KMS-11 (cell line): ENCODE data around the gene CAPN9.

Source experiments
- H2AFZ ChIP-seq: fragments of 200-600 bp; sonication (generic); 2 replicates; pipeline ENCODE4 v1.6.1; 2016; ENCODE audit warnings: antibody characterized with exemption, mixed run types, low read depth
- H3K27ac ChIP-seq: fragments of 200-600 bp; sonication (generic); 2 replicates; pipeline ENCODE4 v1.6.1; 2016; ENCODE audit warnings: mild to moderate bottlenecking, mixed run types
- H3K27me3 ChIP-seq: fragments of 200-600 bp; sonication (generic); 2 replicates; pipeline ENCODE4 v1.6.1; 2017; ENCODE audit warnings: mild to moderate bottlenecking, low read depth, mixed run types, moderate library complexity; ENCODE audit not compliant: insufficient read depth
- H3K36me3 ChIP-seq: fragments of 200-600 bp; sonication (generic); 2 replicates; pipeline ENCODE4 v1.6.1; 2017; ENCODE audit warnings: mild to moderate bottlenecking, mixed run types; ENCODE audit not compliant: insufficient read depth
- H3K4me1 ChIP-seq: fragments of 200-600 bp; sonication (generic); 2 replicates; pipeline ENCODE4 v1.6.1; 2016; ENCODE audit warnings: mild to moderate bottlenecking, low read depth, mixed run types; ENCODE audit not compliant: poor library complexity, severe bottlenecking
- H3K4me2 ChIP-seq: fragments of 200-600 bp; sonication (generic); 2 replicates; pipeline ENCODE4 v1.7.0; 2016; ENCODE audit warnings: mild to moderate bottlenecking, mixed run types
- H3K4me3 ChIP-seq: fragments of 200-600 bp; sonication (generic); IDR thresholded peaks from 2 replicates; pipeline ENCODE4 v1.6.1; 2017; ENCODE audit warnings: low read depth, low read length, mixed read lengths; ENCODE audit not compliant: insufficient read depth
- H3K79me2 ChIP-seq: fragments of 200-600 bp; sonication (generic); 2 replicates; pipeline ENCODE4 v1.6.1; 2016; ENCODE audit warnings: low read depth, mixed run types; ENCODE audit not compliant: insufficient read depth
- H3K9ac ChIP-seq: fragments of 200-600 bp; sonication (generic); 2 replicates; pipeline ENCODE4 v1.6.1; 2016; ENCODE audit warnings: mild to moderate bottlenecking, mixed run types
- H4K20me1 ChIP-seq: fragments of 200-600 bp; sonication (generic); 2 replicates; pipeline ENCODE4 v1.6.1; 2016; ENCODE audit warnings: mild to moderate bottlenecking, mixed run types; ENCODE audit not compliant: insufficient read depth
- TF ChIP-seq, protein P1 (sequence below): fragments of 200-600 bp; sonication (generic); conservative IDR thresholded peaks from 2 replicates; pipeline ENCODE4 v1.6.1; 2017; ENCODE audit warnings: low read depth, mild to moderate bottlenecking, antibody characterized with exemption, low read length, moderate library complexity, mixed read lengths

The CAPN9 gene

DNA sequence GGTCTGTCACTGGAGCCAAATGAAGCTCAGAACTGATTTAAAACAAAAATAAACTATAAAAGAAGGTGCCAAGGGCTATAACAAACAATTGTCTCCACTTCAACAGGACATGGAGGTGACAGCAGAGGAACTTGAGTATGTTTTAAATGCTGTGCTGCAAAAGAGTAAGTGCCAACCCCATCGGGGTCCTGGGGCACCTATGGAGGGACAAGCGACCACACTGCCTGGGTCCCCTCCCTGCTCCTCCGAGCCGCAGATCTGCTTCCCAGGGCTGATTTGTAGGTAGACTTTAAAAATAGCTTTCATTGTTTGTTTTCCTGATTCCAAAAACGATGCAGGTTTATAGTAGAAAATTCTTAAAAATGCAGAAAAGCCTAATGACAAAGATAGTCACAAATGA lies 42.8 kb downstream of the CAPN9 start:
- Histone ChIP-seq H3K4me2 (no peak overlapping the region), H3K79me2 (no peaks in the 10 kb centered on the region), H3K4me3 (no peak overlapping the region), H3K4me1 (no peaks in the 10 kb centered on the region), H3K9ac (no peak overlapping the region), H3K27me3 (no peaks in the 10 kb centered on the region), H4K20me1 (no peaks in the 10 kb centered on the region), H3K27ac (no peak overlapping the region), H2AFZ (no peak overlapping the region), H3K36me3 (no peaks in the 10 kb centered on the region)
- TF ChIP-seq, protein P1, sequence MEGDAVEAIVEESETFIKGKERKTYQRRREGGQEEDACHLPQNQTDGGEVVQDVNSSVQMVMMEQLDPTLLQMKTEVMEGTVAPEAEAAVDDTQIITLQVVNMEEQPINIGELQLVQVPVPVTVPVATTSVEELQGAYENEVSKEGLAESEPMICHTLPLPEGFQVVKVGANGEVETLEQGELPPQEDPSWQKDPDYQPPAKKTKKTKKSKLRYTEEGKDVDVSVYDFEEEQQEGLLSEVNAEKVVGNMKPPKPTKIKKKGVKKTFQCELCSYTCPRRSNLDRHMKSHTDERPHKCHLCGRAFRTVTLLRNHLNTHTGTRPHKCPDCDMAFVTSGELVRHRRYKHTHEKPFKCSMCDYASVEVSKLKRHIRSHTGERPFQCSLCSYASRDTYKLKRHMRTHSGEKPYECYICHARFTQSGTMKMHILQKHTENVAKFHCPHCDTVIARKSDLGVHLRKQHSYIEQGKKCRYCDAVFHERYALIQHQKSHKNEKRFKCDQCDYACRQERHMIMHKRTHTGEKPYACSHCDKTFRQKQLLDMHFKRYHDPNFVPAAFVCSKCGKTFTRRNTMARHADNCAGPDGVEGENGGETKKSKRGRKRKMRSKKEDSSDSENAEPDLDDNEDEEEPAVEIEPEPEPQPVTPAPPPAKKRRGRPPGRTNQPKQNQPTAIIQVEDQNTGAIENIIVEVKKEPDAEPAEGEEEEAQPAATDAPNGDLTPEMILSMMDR: no peak

DNA sequence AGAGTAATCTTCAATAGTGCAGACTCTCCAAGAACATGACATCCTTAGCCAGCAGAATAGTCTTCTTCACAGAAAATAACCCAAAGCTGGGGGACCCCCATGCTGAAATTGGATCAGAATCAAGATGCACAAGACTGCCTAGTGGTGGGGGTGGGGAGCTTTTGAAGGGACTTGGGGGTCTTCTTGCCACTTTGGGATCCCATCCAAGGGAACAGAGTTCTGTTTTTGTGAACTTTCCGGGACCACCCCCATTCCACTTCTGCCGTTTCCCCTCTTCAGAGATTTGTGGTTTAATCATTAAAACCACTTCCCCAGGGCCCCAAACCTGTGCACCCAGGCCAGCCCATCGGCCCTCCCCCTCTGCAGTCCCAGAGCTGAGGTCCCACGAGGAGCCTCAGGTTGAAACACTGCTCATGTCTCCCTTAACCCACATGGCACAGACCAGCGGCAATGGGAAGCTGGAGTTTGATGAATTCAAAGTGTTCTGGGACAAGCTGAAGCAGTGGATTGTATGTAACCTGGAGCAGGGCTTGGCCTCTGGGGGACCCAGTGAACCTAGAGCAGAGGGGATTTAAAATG lies 44.9 kb downstream of the CAPN9 start:
- Histone ChIP-seq H3K9ac (no peak overlapping the region), H3K4me2 (no peak overlapping the region), H4K20me1 (no peaks in the 10 kb centered on the region), H3K4me1 (no peaks in the 10 kb centered on the region), H3K27me3 (no peaks in the 10 kb centered on the region), H3K79me2 (no peaks in the 10 kb centered on the region), H3K4me3 (no peak overlapping the region), H2AFZ (no peak overlapping the region), H3K27ac (no peak overlapping the region), H3K36me3 (no peaks in the 10 kb centered on the region)
- TF ChIP-seq, protein P1: no peak

DNA sequence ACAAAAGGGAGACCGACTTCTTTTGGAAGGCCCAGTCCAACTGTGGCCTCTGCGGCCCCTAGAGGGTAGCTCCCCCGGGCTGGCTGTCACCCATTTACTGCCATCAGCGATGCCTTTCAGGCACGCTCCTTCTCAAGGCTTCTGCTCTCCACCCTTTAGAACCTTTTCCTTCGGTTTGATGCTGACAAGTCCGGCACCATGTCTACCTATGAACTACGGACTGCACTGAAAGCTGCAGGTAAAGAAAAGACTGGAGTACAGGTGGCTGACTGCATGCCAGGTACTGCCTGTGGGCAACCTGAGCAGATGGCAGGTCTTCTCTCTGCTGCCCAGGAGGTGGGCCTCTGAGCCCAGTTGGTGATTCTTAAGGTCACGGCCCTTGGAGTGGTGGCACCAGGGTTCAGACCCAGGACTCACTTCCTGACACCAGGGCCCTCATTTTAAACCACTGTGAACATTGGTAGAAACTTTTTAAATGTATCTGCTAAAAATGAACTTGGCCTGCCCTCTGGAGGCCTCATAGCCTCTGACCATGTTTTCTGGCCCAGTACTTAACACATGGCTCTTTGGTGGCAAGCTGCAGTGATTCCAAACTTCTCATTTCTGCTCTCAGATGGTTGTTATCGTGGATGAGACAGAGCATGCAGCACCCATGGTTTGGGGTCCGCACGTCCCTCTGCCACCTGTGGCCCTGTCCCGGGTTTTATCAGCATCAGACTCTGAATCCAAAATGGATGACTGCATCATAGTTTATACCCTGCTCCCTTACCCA lies 45.7 kb downstream of the CAPN9 start:
- Histone ChIP-seq H3K9ac (no peak overlapping the region), H3K4me2 (no peak overlapping the region), H4K20me1 (no peaks in the 10 kb centered on the region), H3K36me3 (no peaks in the 10 kb centered on the region), H3K4me3 (no peak overlapping the region), H3K79me2 (no peaks in the 10 kb centered on the region), H3K4me1 (no peaks in the 10 kb centered on the region), H2AFZ (no peak overlapping the region), H3K27ac (no peak overlapping the region), H3K27me3 (no peaks in the 10 kb centered on the region)
- TF ChIP-seq, protein P1: no peak

DNA sequence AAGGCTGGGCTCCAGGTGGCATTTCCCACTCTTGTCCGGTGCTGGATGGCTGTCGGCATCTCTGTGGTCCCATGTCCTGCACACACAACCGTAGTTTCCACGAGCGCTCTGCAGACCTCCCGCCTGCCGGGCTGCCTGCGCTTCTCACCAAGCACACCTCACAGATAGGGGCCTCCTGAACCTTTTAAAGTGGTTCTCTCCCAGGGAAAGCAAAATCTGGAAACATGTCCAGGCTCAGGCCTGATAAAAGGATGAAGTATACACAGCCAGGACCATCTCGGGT lies 46.2 kb downstream of the CAPN9 start:
- H3K27ac ChIP-seq: no peak overlapping the region
- H3K4me3 ChIP-seq: no peak overlapping the region
- TF ChIP-seq, protein P1: no peak
- H4K20me1 ChIP-seq: no peaks in the 10 kb centered on the region
- H3K36me3 ChIP-seq: no peaks in the 10 kb centered on the region
- H3K79me2 ChIP-seq: no peaks in the 10 kb centered on the region
- H3K9ac ChIP-seq: no peak overlapping the region
- no peaks in the 10 kb centered on the region for H3K27me3 ChIP-seq
- H2AFZ ChIP-seq: no peak overlapping the region
- H3K4me2 ChIP-seq: no peak overlapping the region
- H3K4me1 ChIP-seq: no peaks in the 10 kb centered on the region
